OCI-LY3 (cell line): ENCODE results near the gene UCP2.

Experiments used
- EZH2phosphoT487 ChIP-seq: fragments of 200-600 bp; shearing (Covaris generic); IDR thresholded peaks from 2 replicates; pipeline ENCODE4 v1.6.1; 2018; ENCODE audit warnings: antibody characterized with exemption, mixed run types, low read depth
- TF ChIP-seq, protein P1 (sequence below): fragments of 200-600, 300-600 bp; sonication (generic); IDR thresholded peaks from 2 replicates; pipeline ENCODE4 v1.5.1; 2014; ENCODE audit warnings: antibody characterized with exemption, low read length, low read depth

GRCh38 chr11:73995731-73996130, 13.1 kb upstream of the UCP2 start:
- TF ChIP-seq, protein P1, sequence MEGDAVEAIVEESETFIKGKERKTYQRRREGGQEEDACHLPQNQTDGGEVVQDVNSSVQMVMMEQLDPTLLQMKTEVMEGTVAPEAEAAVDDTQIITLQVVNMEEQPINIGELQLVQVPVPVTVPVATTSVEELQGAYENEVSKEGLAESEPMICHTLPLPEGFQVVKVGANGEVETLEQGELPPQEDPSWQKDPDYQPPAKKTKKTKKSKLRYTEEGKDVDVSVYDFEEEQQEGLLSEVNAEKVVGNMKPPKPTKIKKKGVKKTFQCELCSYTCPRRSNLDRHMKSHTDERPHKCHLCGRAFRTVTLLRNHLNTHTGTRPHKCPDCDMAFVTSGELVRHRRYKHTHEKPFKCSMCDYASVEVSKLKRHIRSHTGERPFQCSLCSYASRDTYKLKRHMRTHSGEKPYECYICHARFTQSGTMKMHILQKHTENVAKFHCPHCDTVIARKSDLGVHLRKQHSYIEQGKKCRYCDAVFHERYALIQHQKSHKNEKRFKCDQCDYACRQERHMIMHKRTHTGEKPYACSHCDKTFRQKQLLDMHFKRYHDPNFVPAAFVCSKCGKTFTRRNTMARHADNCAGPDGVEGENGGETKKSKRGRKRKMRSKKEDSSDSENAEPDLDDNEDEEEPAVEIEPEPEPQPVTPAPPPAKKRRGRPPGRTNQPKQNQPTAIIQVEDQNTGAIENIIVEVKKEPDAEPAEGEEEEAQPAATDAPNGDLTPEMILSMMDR: no peak
- no peak for TF ChIP-seq EZH2phosphoT487
